K562 (cell line): ENCODE data around the gene ISYNA1. TPM values are rescaled to one million over a fixed set of nuclear protein-coding genes. Genes with fewer than 3 reads are reported as not detected.
A peak's percentile ranks its signal among the peaks of the same experiment; 100 is the strongest.

Experiments
- CREB1 ChIP-seq, 2 experiments: sonication (generic) in 1 of 2; formaldehyde crosslinking in 1 of 2; IDR thresholded peaks; 2 replicates each; pipeline versions ENCODE4 v1.6.1 to v1.8.0; 2012 to 2022; ENCODE audit warnings: inconsistent platforms in 1 of 2, mild to moderate bottlenecking in 1 of 2, missing genetic modification reagents in 1 of 2, moderate library complexity in 1 of 2
- CXXC5 ChIP-seq: fragments of 250-450 bp; sonication (Bioruptor Pico); IDR thresholded peaks from 2 replicates; pipeline ENCODE4 v1.8.0; 2022; ENCODE audit warnings: inconsistent platforms, mild to moderate bottlenecking, moderate library complexity
- KAT8 ChIP-seq: fragments of 450-650 bp; IDR thresholded peaks from 2 replicates; pipeline ENCODE4 v1.6.1; 2016; ENCODE audit warnings: low read depth, mild to moderate bottlenecking
- LARP7 ChIP-seq: fragments of 450-650 bp; IDR thresholded peaks from 2 replicates; pipeline ENCODE4 v1.6.1; 2016
- NCOA4 ChIP-seq: fragments of 450-650 bp; IDR thresholded peaks from 2 replicates; pipeline ENCODE4 v1.6.1; 2018; ENCODE audit warnings: mild to moderate bottlenecking; ENCODE audit not compliant: partially characterized antibody
- RNF2 ChIP-seq: sonication (generic); IDR thresholded peaks from 2 replicates; pipeline ENCODE4 v1.6.1; 2016
- SAFB2 ChIP-seq: fragments of 200-400 bp; formaldehyde crosslinking; IDR thresholded peaks from 2 replicates; pipeline ENCODE4 v1.6.1; 2018; ENCODE audit warnings: borderline replicate concordance, low read length, low read depth, moderate library complexity; ENCODE audit not compliant: severe bottlenecking
- ZNF175 ChIP-seq: fragments of 200-800 bp; sonication (Bioruptor generic); IDR thresholded peaks from 2 replicates; pipeline ENCODE4 v1.6.1; 2016; ENCODE audit warnings: low read depth, mild to moderate bottlenecking, missing genetic modification characterization, missing compliant biosample characterization
- ZNF780A ChIP-seq: fragments of 250-450 bp; sonication (Bioruptor Pico); IDR thresholded peaks from 2 replicates; pipeline ENCODE4 v1.5.0; 2021; ENCODE audit warnings: mild to moderate bottlenecking
- polyA plus RNA-seq, 8 experiments: library from polyadenylated mRNA; depleted of rRNA in 4 of 8; stranded (reverse) in 5 of 8; unstranded in 3 of 8; fragments of >200 nt; fragmentation: Nextera tagmentation in 2 of 8; fragmentation: Illumina TruSeq in 1 of 8; extraction: Ambion mirVana in 2 of 8; extraction: Trizol in 1 of 8; gene quantifications; 2 replicates each; pipeline versions ENCODE4 v1.2.1 to v1.2.3, GENCODE V29; 2011 to 2014; ENCODE audit warnings: inconsistent platforms in 1 of 8, missing spikeins in 1 of 8
- total RNA-seq, 7 experiments: library from RNA; depleted of rRNA in 6 of 7; stranded (reverse); fragments of >200 nt in 6 of 7; fragmentation: Illumina TruSeq in 2 of 7; extraction: Trizol in 2 of 7; gene quantifications; 2 replicates each; pipeline versions ENCODE4 v1.2.1 to v1.2.3, GENCODE V29; 2011 to 2021; ENCODE audit warnings: low replicate concordance in 1 of 7
- TF ChIP-seq, protein P1 (sequence below), 2 experiments: fragments of 450-650 bp in 1 of 2; sonication (generic) in 1 of 2; formaldehyde crosslinking in 1 of 2; IDR thresholded peaks; 2 replicates each; pipeline versions ENCODE4 v1.7.1 to v1.9.0; 2016 to 2022; ENCODE audit warnings: inconsistent platforms in 1 of 2, mild to moderate bottlenecking in 1 of 2, missing genetic modification reagents in 1 of 2
- TF ChIP-seq, protein P2 (sequence below): fragments of 450-650 bp; formaldehyde crosslinking; IDR thresholded peaks from 2 replicates; pipeline ENCODE4 v1.4.0; 2020; ENCODE audit warnings: mild to moderate bottlenecking, mixed read lengths
- TF ChIP-seq, protein P3 (sequence below), 2 experiments: fragments of 200-800 bp in 1 of 2; sonication (Bioruptor generic) in 1 of 2; sonication (generic) in 1 of 2; formaldehyde crosslinking in 1 of 2; IDR thresholded peaks in 1 of 2; conservative IDR thresholded peaks in 1 of 2; 2 replicates each; pipeline versions ENCODE4 v1.5.0 to v1.6.1; 2016 to 2020; ENCODE audit warnings: missing compliant biosample characterization in 1 of 2, missing genetic modification characterization in 1 of 2, missing genetic modification reagents in 1 of 2
- TF ChIP-seq, protein P4 (sequence below): IDR thresholded peaks from 2 replicates; pipeline ENCODE4 v1.6.1; 2011; ENCODE audit not compliant: insufficient read length; ENCODE audit errors: extremely low read depth

ISYNA1 gene
- total and polyA plus RNA-seq, 9 of the 15 experiments (the other 6 are each of a cell fraction or from before 2014, with no cell fraction given) = 21.8 to 460 (median 93.2) TPM

DNA sequence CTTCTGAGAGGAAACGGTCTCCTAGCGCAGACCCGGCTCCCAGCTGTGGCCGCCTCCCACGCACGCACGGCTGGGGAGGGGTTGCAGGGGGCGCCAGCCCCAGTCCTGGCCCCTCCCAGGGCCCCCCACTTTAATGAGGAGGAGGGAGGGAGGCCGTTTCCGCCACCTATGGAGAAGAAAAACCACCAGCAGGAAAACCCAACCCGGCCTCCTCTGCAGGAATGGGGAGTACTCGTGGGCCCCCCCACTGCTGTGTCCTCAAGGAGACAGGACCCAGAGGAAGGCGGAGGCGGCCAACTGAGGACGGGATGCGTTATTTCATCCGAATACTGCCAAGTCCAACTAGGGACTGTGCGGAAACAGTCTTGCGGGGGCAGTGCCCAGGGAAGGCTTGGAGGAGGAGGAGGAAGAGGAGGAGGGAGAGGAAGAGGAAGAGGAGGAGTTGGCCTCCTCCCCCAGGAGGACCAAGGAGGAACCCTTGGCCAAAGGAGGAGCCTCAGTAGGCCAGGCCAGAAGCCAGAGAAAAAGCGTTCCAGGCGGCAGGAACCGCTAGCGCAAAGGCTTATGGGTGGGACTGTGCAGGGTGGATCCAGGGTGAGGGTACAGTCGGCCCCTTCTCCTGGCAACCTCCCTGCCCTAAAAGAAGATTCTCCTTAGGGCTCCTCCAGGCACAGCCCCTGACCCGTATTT lies 22.6 kb downstream of the ISYNA1 start (continued):
- TF ChIP-seq CREB1 (IDR thresholded peaks at IDR 0.05) (no peak), CREB1 (CRISPR knock-in tag; IDR thresholded peaks at IDR 0.05) (no peak), ZNF780A (0 out of 2 replicates have a peak, but pooled peaks have one; percentile 25), RNF2 (peak; percentile 82; the same call in 1 of the 2 replicates), KAT8 (no peak), NCOA4 (no peak), SAFB2 (no peak), LARP7 (no peak), ZNF175 (peak; percentile 76; the same call in 1 of the 2 replicates), CXXC5 (CRISPR knock-in tag) (peak; percentile 79)
- TF ChIP-seq, protein P1, sequence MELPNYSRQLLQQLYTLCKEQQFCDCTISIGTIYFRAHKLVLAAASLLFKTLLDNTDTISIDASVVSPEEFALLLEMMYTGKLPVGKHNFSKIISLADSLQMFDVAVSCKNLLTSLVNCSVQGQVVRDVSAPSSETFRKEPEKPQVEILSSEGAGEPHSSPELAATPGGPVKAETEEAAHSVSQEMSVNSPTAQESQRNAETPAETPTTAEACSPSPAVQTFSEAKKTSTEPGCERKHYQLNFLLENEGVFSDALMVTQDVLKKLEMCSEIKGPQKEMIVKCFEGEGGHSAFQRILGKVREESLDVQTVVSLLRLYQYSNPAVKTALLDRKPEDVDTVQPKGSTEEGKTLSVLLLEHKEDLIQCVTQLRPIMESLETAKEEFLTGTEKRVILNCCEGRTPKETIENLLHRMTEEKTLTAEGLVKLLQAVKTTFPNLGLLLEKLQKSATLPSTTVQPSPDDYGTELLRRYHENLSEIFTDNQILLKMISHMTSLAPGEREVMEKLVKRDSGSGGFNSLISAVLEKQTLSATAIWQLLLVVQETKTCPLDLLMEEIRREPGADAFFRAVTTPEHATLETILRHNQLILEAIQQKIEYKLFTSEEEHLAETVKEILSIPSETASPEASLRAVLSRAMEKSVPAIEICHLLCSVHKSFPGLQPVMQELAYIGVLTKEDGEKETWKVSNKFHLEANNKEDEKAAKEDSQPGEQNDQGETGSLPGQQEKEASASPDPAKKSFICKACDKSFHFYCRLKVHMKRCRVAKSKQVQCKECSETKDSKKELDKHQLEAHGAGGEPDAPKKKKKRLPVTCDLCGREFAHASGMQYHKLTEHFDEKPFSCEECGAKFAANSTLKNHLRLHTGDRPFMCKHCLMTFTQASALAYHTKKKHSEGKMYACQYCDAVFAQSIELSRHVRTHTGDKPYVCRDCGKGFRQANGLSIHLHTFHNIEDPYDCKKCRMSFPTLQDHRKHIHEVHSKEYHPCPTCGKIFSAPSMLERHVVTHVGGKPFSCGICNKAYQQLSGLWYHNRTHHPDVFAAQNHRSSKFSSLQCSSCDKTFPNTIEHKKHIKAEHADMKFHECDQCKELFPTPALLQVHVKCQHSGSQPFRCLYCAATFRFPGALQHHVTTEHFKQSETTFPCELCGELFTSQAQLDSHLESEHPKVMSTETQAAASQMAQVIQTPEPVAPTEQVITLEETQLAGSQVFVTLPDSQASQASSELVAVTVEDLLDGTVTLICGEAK (IDR thresholded peaks at IDR 0.05) = peak; percentile 75
- TF ChIP-seq, protein P1 (CRISPR knock-in tag; IDR thresholded peaks at IDR 0.05) = no peak
- TF ChIP-seq, protein P2, sequence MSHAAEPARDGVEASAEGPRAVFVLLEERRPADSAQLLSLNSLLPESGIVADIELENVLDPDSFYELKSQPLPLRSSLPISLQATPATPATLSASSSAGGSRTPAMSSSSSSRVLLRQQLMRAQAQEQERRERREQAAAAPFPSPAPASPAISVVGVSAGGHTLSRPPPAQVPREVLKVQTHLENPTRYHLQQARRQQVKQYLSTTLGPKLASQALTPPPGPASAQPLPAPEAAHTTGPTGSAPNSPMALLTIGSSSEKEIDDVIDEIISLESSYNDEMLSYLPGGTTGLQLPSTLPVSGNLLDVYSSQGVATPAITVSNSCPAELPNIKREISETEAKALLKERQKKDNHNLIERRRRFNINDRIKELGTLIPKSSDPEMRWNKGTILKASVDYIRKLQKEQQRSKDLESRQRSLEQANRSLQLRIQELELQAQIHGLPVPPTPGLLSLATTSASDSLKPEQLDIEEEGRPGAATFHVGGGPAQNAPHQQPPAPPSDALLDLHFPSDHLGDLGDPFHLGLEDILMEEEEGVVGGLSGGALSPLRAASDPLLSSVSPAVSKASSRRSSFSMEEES (CRISPR knock-in tag) = no peak
- TF ChIP-seq, protein P3, sequence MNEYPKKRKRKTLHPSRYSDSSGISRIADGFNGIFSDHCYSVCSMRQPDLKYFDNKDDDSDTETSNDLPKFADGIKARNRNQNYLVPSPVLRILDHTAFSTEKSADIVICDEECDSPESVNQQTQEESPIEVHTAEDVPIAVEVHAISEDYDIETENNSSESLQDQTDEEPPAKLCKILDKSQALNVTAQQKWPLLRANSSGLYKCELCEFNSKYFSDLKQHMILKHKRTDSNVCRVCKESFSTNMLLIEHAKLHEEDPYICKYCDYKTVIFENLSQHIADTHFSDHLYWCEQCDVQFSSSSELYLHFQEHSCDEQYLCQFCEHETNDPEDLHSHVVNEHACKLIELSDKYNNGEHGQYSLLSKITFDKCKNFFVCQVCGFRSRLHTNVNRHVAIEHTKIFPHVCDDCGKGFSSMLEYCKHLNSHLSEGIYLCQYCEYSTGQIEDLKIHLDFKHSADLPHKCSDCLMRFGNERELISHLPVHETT (CRISPR knock-in tag; conservative IDR thresholded peaks at IDR 0.05 in 1 of 2, IDR thresholded peaks at IDR 0.05 in 1 of 2) = peak in 1 of 2 experiments; percentile 67; a peak in 2 of 4 replicates
- TF ChIP-seq, protein P4, sequence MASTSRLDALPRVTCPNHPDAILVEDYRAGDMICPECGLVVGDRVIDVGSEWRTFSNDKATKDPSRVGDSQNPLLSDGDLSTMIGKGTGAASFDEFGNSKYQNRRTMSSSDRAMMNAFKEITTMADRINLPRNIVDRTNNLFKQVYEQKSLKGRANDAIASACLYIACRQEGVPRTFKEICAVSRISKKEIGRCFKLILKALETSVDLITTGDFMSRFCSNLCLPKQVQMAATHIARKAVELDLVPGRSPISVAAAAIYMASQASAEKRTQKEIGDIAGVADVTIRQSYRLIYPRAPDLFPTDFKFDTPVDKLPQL = no peak
